C4-2B (cell line): Measurements from ENCODE around the gene PPP1CA.

Experiments
- H3K27ac ChIP-seq: fragments of 450-650 bp; 2 replicates; pipeline ENCODE4 v1.5.1; 2017
- CTCF ChIP-seq: fragments of 450-650 bp; conservative IDR thresholded peaks from 2 replicates; pipeline ENCODE4 v1.5.1; 2017; ENCODE audit warnings: mild to moderate bottlenecking
- ZFX ChIP-seq: fragments of 450-650 bp; IDR thresholded peaks from 2 replicates; pipeline ENCODE4 v1.6.1; 2017

The PPP1CA gene

DNA sequence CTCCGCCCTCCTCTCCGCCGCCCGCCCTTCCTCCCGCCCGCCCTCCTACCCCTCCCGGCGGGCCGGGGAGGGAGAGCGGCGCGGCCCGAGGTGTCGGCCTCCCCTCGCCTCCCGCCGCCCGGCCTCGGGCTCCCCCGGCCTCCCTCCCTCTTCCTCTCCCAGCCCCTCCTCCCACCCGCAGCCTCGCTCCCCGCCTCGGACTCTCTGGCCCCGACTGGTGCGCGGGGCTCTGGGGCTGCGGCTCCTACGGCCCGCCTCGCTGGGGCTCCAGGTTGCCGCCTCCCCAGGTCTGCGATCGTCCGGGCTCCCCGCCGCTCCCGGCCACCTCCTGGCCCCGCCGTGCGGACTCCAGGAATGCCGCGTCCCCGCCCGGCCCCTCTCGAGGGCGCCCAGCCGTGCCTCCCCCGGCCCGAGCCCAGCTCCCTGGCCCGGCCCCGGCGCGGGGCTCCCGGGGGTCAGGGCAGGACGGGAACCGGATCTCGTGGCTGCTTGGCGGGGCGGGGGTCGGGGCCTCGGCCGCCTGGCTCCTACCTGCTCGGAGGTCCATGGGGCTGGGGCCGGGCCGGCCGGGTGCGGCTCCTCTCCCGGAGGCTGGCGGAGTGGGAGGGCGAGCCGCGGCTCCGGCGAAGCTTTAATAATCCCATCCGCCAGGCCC is 28.5 kb downstream of the PPP1CA start, which contains the start of gene CLCF1:
CLCF1 (minus strand) TSS at position 606 of the 655 bp plus-strand sequence; CDS start at position 547, 59 bp downstream.
- peak within 1 kb of the TSS; percentile 62 for H3K27ac ChIP-seq
- peak; percentile 61; the same call in 1 of the 2 replicates for TF ChIP-seq ZFX
- no peak for TF ChIP-seq CTCF

DNA sequence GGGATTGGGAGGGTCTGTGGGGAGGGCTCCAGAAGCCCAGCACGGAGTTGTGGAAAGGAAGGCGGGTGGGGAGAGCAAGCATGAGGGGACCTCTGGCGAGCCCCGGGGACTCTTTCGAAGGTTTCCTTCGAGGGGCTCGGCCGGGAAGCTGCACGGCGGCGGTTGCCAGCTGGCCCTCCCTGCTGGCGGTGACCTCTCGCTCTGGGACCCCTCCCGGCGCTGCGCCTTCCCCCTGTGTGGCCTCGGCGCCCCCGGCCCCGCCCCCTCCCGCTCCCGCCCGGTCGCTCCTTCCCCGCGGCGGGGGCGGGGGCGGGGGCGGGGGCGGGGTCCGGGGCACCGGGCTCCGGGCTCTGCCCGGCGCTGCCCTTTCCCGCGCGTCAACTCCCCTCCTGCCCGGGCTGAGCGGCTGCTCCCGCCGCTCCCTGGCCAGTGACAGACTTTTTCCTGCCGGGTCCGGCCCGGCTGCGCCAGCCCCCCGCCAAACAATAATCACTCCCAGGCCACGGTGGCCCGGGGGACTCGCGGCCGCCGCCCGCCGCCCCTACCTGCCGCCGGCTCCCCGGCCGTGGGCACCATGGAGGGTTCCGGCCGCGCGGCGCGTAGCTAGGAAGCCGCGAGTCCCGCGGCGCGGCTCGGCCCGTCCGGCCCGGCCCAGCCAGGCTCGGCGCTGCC is 29.2 kb downstream of the PPP1CA start:
- peak overlapping the region; percentile 62 for H3K27ac ChIP-seq
- TF ChIP-seq CTCF (no peak), ZFX (no peak)

- no peak overlapping the region for H3K27ac ChIP-seq
- no peak for TF ChIP-seq CTCF
- no peak for TF ChIP-seq ZFX
Observed at GRCh38 chr11:67371911-67372320, 29.7 kb downstream of the PPP1CA start.

DNA sequence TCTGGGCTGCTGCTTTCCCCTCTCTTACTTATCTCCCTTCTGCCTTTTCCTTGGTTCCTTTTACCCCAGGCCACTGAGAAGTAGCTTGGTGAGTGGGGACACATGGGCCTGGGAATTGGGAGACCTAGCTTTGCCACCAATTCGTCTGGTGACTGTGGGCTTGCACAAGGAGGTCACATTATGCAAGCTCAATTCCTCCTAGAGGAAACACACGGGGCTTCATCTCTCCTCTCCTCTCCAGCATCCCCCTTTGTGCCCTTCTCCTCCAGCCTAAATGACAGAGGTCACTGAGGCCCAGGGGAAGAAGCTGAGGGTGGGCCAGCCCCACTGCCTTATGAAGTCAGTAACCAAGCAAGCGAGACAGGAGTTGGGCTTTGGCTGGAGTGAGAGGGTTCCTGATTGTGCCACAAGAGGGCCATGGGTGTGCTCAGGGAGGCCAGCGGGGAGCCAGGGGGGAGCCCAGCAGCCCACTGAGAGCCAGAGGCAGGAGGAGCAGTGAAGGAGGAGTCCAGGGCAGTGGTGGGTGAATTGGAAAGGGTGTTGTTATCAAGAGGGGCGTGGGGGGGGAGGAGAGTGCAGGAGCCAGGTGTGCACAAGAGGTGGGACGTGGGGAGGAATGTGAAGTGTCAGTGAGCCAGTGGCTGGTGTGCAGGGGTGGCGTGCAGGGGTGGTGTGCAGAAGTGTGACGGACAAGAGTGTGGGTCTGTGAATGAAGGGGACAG is 30.3 kb downstream of the PPP1CA start:
- TF ChIP-seq ZFX (no peak), CTCF (no peak; the same call in 1 of the 2 replicates)
- H3K27ac ChIP-seq = no peak overlapping the region

DNA sequence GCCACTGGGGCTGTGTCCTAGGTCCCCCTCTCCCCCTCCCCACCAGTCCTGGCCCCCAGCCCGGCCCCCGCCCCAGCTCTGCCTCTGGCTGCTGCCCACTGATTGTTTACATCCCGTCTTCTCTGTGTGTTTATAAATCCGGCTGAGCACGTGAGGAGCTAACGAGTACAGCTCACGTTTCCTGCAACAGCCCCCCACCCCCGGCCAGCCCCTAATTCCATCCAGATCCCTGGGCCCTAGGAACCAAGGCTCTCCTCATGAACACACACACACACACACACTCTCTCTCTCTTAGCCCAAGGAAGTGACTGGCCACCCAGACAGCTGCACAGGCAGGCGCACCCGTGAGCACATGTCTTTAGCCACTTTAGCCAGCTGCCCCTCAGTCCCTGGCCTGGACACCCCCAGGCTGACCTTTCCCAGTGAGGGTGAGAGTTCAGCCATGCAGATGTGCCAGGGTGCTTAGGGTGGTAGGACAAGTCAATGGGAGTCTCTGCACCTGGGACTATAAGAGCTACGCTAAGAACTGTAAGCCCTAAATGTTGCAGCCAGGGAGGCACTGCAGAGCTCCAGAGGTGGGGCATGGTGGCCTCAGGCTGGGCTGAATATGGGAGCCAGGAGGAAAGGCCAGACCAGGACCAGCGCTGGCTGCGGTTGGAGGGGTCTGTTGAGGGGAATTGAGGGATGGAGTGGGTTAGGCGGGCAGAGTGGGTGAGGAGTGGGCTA is 31.1 kb downstream of the PPP1CA start:
- no peak overlapping the region for H3K27ac ChIP-seq
- TF ChIP-seq CTCF = no peak

DNA sequence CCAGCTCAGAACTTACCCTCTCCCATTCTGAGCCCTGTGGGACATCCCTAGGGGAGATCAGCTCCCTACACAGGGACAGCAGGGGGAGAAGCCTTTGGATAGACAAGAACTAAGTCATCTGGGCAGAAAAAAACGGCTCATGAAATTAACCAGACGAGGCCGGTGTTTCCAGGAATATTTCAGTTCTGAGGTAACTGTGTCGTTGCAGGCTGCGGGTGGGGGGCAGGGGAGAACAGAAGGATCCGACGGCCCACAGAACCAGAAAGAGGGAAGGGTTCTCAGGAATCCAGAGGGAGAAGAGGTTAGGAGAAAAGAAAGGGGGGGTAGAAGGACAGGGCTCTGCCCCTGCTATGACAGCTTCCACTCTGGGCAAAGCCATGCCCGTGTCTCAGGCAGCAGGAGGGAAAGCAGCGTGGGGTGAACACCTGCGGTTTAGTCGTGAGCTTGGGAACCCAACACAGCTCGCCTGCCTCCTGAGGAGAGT is 31.8 kb downstream of the PPP1CA start:
- no peak overlapping the region for H3K27ac ChIP-seq
- TF ChIP-seq CTCF (no peak), ZFX (no peak)
